Activated T-helper 1 cell treated with anti-CD3 and anti-CD28 coated beads, Interleukin-2, amount 50 U/mL, for 16 hours (primary cell): ENCODE measurements around the gene SF3B3.
"Not testable (repeated sequence)": the region's sequence is repeated elsewhere in the genome, so short reads cannot be mapped to it uniquely, and the experiment has no call there.

Source experiments
- DNase-seq, 2 donors: peaks; one replicate each; pipeline ENCODE4 v3.0.0-alpha.2; 2020; ENCODE audit warnings: low read depth in 1 of 2, low spot score in 1 of 2

The SF3B3 gene

GRCh38 chr16:70510216-70510615, 13.4 kb upstream of the SF3B3 start:
- no peak for DNase-seq

GRCh38 chr16:70511833-70512232, 11.8 kb upstream of the SF3B3 start:
- DNase-seq: no peak

GRCh38 chr16:70512456-70512855, 11.2 kb upstream of the SF3B3 start:
- DNase-seq: no peak

GRCh38 chr16:70520612-70521297, 2.9 kb upstream of the SF3B3 start:
- DNase-seq: no peak

- DNase-seq: no peak
Observed at GRCh38 chr16:70522216-70523075, 1.2 kb upstream of the SF3B3 start.

- DNase-seq: peak; percentile 84 to 86
Observed at GRCh38 chr16:70523076-70523742, 407 bp upstream of the SF3B3 start, which contains the start of gene COG4. COG4 (minus strand) TSS chr16:70523554; CDS start chr16:70523543, 11 bp downstream.

- peak in 1 of 2 donors; percentile 14 for DNase-seq
Observed at GRCh38 chr16:70524399-70524825, 796 bp downstream of the SF3B3 start.

- no peak for DNase-seq
Observed at GRCh38 chr16:70526403-70526802, 2.8 kb downstream of the SF3B3 start.

- no peak for DNase-seq
Observed at GRCh38 chr16:70527315-70527996, 3.8 kb downstream of the SF3B3 start.

GRCh38 chr16:70529051-70529777, 5.6 kb downstream of the SF3B3 start:
- no peak for DNase-seq

GRCh38 chr16:70529954-70530353, 6.3 kb downstream of the SF3B3 start:
- not testable (repeated sequence) for DNase-seq

- DNase-seq: no peak
Observed at GRCh38 chr16:70534971-70535370, 11.4 kb downstream of the SF3B3 start.

GRCh38 chr16:70540994-70541393, 17.4 kb downstream of the SF3B3 start:
- DNase-seq: no peak

GRCh38 chr16:70544548-70544947, 20.9 kb downstream of the SF3B3 start:
- DNase-seq: no peak

- no peak for DNase-seq
Observed at GRCh38 chr16:70548936-70549335, 25.3 kb downstream of the SF3B3 start.

- no peak for DNase-seq
Observed at GRCh38 chr16:70550082-70550481, 26.5 kb downstream of the SF3B3 start.

- no peak for DNase-seq
Observed at GRCh38 chr16:70551788-70552187, 28.2 kb downstream of the SF3B3 start.

- DNase-seq: no peak
Observed at GRCh38 chr16:70552675-70553074, 29.1 kb downstream of the SF3B3 start.

- DNase-seq: no peak
Observed at GRCh38 chr16:70553645-70554044, 30.0 kb downstream of the SF3B3 start.

GRCh38 chr16:70556063-70556462, 32.4 kb downstream of the SF3B3 start:
- no peak for DNase-seq
